Measurements from ENCODE around the gene HSD17B2. TPM values are rescaled to one million over a fixed set of nuclear protein-coding genes. Genes with fewer than 3 reads are reported as not detected.

The HSD17B2 gene
- polyA plus RNA-seq, 1 of the 3 experiments (the other 2 are of a cell fraction): not detected

- 2% methylated on average over 3 of the region's 3 CpGs for WGBS (ENCODE audit: low lambda C conversion rate)
- H3K79me2 ChIP-seq (ENCODE audit: insufficient read depth): no peaks in the 10 kb centered on the region
- POLR2A ChIA-PET: no interaction called here
- no peaks in the 10 kb centered on the region for H3K9me2 ChIP-seq
- no peak for DNase-seq
- no peak overlapping the region for H3K9ac ChIP-seq
- no peak overlapping the region for H3K27ac ChIP-seq (ENCODE audit: low read depth in 2 of 2, low read length in 1 of 2)
- H3K4me2 ChIP-seq: no peak overlapping the region
- no peak overlapping the region for H2AFZ ChIP-seq (ENCODE audit: low read depth)
- H3K27me3 ChIP-seq (ENCODE audit: insufficient read depth): peaks cover 47% of the 10 kb centered on the region; the same call in 1 of the 2 replicates
- TF ChIP-seq RXRA (IDR thresholded peaks at IDR 0.05; ENCODE audit: borderline replicate concordance, low read depth) (no peak), PBX3 (IDR thresholded peaks at IDR 0.05) (no peak), USF1 (IDR thresholded peaks at IDR 0.05; ENCODE audit: borderline replicate concordance, low read depth) (no peak), CHD2 (IDR thresholded peaks at IDR 0.05; ENCODE audit: low read length, partially characterized antibody) (no peak), EZH2phosphoT487 (IDR thresholded peaks at IDR 0.05; ENCODE audit: borderline replicate concordance, low read depth) (no peak), JUND (IDR thresholded peaks at IDR 0.05) (no peak), ELF1 (IDR thresholded peaks at IDR 0.05) (no peak), RCOR1 (IDR thresholded peaks at IDR 0.05; ENCODE audit: low read length) (no peak), REST (IDR thresholded peaks at IDR 0.05; ENCODE audit: low read depth, low read length) (no peak), TEAD4 (IDR thresholded peaks at IDR 0.05; ENCODE audit: borderline replicate concordance, insufficient read depth) (no peak), TCF12 (IDR thresholded peaks at IDR 0.05) (no peak), MXI1 (IDR thresholded peaks at IDR 0.05; ENCODE audit: low read depth, low read length) (no peak), TAF1 (IDR thresholded peaks at IDR 0.05; ENCODE audit: borderline replicate concordance, low read depth, low read length) (no peak)
- H3K9me3 ChIP-seq: no peaks in the 10 kb centered on the region
- no peaks in the 10 kb centered on the region for H3F3A ChIP-seq (replicated peaks; ENCODE audit: insufficient read depth)
- no peak overlapping the region for H3K4me3 ChIP-seq (ENCODE audit: low read depth in 2 of 2, low read length in 1 of 2)
- CTCF ChIA-PET: interaction anchor here (1.4 kb wide), 1 partner anchor 11 kb away, joined by 3 read pairs; no protein-coding TSS in a partner anchor
- no peaks in the 10 kb centered on the region for H4K20me1 ChIP-seq (ENCODE audit: insufficient read depth)
- no peaks in the 10 kb centered on the region for H3K4me1 ChIP-seq (ENCODE audit: control insufficient read depth in 1 of 2, insufficient read depth in 2 of 2, low read depth in 1 of 2, low read length in 1 of 2)
- no peaks in the 10 kb centered on the region for H3K36me3 ChIP-seq (replicated peaks in 1 of 2; ENCODE audit: control insufficient read depth in 1 of 2, insufficient read depth in 2 of 2, low read length in 1 of 2)
Measured at GRCh38 chr16:82050506-82050905, 15.5 kb downstream of the HSD17B2 start.

All from SK-N-SH (cell line).